Superior temporal gyrus (tissue), 1 donor: ENCODE measurements around the gene ZNF318.
"Not testable (repeated sequence)": the region's sequence is repeated elsewhere in the genome, so short reads cannot be mapped to it uniquely, and the experiment has no call there.

ENCODE experiments used
- DNase-seq: peaks from one replicate; pipeline ENCODE4 v3.0.0-alpha.2; 2016; ENCODE audit errors: extremely low spot score

Gene ZNF318, protein sequence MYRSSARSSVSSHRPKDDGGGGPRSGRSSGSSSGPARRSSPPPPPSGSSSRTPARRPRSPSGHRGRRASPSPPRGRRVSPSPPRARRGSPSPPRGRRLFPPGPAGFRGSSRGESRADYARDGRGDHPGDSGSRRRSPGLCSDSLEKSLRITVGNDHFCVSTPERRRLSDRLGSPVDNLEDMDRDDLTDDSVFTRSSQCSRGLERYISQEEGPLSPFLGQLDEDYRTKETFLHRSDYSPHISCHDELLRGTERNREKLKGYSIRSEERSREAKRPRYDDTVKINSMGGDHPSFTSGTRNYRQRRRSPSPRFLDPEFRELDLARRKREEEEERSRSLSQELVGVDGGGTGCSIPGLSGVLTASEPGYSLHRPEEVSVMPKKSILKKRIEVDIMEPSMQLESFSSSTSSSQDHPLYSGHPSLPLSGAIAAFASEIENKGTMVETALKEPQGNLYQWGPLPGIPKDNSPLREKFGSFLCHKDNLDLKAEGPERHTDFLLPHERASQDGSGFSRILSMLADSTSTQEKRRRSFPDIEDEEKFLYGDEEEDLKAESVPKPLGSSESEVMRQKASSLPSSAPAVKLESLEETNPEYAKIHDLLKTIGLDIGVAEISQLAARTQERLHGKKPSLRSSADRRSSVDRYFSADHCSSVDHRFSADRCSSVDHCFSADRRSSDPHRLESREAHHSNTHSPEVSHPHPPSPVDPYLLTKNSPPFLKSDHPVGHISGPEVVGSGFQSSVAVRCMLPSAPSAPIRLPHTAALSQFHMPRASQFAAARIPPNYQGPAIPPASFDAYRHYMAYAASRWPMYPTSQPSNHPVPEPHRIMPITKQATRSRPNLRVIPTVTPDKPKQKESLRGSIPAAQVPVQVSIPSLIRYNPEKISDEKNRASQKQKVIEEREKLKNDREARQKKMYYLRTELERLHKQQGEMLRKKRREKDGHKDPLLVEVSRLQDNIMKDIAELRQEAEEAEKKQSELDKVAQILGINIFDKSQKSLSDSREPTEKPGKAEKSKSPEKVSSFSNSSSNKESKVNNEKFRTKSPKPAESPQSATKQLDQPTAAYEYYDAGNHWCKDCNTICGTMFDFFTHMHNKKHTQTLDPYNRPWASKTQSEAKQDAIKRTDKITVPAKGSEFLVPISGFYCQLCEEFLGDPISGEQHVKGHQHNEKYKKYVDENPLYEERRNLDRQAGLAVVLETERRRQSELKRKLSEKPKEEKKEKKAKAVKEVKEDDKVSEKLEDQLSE (N-terminal part only)

DNA sequence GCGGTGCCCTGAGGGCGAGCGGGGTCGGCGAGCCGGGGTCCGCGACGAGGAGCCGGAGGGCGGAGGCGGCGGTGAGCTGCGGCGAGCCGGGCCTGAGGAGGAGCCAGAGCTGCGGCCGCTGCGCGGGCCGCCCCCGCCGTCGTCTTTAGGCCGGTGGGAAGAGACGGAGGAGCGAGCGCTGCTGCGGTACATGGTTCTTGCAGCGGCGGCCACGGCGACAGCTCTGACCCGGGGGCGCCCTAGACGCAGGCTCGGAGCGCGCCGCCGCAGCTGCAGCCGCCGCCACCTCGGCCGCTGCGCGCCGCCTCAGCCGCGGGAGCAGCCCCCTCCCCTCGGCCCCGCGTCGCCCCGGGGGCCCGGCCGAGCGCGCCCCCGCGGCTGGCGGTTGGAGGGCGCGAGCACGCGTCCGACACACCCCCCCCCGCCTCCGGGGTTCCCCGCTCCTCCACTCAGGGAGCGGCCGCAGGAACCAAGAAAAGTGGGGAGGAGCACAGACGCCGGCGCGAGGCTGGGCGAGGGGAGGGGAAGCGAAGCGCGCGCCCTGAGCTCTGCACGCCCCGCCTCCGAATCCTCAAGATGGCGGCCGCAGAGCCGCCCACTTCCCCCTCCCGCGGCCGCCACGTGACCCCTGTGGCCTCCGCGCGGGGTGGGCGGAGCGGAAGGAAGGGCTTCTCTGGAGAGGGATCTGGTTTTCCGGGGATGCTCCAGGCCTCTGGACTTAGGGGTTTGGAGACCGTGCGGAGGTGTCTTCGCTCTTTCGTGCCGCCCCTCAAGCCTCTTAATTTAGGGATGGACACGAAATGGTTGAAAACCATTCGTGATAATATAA is at the start of gene ZNF318:
Gene ZNF318 (minus strand): TSS at position 474 of the 829 bp plus-strand sequence. CDS start 282 bp downstream, at position 192.
- DNase-seq, result peak; percentile 98

DNA sequence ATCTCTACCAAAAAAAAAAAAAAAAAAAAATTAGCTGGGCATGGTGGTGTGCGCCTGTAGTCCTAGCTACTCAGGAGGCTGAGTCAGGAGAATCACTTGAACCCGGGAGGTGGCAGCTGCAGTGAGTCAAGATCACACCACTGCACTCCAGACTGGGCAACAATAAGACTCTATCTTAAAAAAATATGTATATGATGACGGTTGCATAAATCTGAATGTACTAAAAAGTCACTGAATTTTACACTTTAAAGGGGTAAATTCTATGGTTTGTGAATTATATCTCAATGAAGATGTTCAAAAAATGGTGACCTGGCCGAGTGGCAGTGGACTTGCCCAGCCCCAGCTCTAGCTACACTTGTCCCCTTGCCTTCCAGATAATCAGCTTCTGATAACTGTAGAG is 47.5 kb upstream of the ZNF318 start:
- DNase-seq, result no peak

DNA sequence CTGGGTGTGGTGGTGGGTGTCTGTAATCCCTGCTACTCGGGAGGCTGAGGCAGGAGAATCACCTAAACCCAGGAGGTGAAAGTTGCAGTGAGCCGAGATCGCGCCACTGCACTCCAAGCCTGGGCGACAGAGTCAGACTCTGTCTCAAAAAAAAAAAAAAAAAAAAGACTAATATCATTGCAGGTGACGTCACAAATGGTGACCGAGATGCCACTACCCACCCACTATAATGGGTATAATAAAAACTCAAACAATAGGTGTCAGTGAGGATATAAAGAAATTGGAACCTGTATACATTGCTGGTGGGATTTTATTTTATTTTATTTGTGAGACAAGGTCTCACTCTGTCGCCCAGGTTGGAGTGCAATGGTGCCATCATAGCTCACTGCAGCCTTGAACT is 45.8 kb upstream of the ZNF318 start:
- not testable (repeated sequence) for DNase-seq

DNA sequence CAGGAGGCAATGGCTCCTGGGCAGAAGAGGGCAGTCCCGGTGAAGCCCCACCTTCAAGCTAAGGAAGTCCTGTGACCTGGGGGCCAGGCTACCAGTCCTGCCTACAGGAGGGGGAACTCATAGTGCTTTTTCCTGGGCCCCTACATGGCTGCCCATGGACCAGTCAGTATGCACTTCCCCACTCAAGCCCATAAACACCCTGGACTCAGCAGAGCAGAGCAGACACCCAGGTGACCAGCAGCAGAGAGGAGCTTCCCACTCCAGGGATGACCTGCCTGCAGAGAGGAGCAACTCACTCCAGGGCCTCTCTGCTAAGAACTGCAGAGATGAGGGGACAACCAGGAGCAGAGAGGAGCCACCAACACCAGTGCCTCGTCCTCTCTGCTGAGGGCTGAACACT is 43.6 kb upstream of the ZNF318 start:
- DNase-seq, result no peak

DNA sequence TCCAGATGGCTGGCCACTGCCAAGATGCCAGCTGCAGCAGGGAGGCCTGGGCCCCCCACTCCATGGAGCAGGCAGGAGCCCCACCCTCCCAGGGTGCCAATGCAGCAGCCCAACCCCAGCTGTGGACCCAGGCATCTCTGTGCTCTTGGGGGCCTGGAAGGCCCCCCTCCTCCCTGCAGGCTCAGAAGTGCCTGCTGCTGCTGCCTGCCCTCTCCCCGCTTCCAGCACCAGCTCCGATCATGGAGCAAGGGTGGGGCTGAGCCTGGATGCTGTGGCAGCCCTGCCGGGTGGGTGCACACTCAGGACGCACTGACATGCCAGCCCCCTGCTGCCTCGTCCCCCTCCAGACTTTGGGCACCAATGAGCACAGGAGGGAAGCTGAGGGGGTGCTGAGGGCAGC is 43.1 kb upstream of the ZNF318 start:
- no peak for DNase-seq

DNA sequence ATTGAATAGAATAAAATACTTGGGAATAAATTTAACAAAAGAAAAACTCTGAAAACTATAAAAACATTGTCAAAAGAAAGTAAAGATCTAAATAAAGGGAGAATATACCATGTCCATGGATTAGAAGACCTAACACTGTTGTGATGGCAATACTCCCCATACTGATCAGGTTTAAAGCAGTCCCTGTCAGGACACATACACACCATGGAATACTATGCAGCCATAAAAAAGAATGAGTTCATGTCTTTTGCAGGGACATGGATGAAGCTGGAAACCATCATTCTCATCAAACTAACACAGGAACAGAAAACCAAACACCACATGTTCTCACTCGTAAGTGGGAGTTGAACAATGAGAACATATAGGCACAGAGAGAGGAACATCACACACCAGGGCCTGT is 41.3 kb upstream of the ZNF318 start:
- DNase-seq, result not testable (repeated sequence)

DNA sequence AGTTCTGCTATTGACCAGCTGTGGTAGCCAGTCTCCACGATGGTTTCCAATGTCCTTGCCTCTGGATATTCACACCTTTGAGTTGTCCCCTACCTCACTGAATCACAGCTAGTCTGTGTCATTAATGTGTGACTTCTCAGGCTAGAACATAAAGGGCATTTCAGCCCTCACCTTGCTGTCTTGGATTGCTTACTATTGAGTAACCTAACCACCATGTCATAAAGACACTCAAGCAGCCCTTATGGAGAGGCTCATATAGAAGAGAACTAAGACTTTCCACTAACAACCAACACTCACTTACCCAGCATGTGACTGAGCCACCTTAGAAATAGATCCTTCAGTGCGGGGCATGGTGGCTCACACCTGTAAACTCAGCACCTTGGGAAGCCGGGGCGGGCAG is 38.8 kb upstream of the ZNF318 start:
- no peak for DNase-seq

DNA sequence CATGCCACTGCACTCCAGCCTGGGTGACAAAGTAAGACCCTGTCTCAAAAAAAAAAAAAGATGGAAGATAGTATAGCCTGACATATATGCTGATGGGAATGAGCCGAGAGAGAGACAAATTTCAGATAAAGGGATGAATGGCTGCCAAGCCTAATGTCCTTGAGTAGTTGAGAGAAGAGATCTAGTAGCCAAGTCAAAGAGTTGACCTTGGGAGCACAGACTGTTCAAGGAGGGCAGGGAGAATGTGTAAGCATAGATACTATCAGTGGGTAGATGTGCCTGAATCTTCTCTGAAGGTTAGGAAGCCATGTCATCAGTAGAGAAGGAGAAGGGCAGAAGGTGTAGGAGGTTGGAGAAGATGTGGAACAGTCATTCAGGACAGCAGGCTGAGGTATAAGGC is 37.8 kb upstream of the ZNF318 start:
- DNase-seq, result no peak

DNA sequence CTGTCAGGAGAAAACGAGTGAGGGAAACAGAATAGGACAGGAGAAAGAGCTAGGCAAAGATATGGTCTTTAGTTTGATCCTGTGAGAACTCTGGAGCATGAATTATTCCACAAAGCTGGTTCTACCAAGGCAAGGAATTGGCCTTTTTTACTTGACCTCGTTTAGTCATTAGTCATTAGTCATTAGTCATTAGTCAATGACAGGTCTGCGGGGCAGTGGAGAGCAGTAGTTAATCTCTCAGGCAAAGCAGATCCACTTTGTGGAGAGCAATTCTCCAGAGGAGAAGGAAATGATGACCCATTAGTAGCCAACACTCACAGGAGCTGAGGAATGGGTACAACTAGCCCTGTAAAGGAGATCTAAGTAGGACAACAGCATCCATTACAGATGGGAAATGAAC is 35.9 kb upstream of the ZNF318 start:
- DNase-seq, result no peak

DNA sequence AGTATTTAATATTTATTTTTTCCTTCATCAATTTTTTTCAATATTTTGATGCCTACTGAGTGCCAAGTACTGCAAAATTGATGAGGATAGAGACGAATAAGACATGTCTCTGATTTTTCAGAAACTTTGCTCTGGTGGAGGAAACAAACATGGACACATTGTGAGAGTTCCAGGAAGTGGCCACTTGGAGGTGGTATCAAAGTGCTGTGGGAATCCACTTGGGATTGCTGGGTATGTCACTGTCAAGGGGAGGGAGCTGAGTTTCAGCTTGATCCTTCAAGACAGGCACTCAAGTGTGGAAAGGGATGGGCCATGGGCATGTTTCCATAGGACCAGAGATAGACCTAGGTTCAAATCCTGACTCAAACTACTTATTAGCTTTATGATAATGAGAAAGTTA is 33.4 kb upstream of the ZNF318 start:
- no peak for DNase-seq

DNA sequence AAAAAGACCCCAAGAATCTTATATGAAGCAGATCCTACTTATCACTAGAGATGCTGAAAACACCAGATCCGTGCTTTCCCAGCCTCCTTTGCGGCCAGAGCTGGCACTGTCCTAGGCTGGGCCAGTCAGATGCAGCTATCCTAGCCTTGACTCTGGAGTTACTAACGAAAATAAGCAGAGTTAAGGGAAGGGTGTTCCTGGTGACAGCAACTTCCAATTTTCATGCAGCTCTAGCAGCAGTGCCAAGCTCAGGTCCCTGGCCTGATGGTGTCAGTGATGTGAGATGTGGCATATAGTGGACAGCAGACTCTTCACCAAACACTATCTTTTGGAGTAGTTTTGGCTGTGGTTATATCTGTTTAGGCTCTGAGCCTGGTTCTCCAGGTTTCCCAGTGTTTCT is 32.3 kb upstream of the ZNF318 start:
- DNase-seq, result peak; percentile 19

DNA sequence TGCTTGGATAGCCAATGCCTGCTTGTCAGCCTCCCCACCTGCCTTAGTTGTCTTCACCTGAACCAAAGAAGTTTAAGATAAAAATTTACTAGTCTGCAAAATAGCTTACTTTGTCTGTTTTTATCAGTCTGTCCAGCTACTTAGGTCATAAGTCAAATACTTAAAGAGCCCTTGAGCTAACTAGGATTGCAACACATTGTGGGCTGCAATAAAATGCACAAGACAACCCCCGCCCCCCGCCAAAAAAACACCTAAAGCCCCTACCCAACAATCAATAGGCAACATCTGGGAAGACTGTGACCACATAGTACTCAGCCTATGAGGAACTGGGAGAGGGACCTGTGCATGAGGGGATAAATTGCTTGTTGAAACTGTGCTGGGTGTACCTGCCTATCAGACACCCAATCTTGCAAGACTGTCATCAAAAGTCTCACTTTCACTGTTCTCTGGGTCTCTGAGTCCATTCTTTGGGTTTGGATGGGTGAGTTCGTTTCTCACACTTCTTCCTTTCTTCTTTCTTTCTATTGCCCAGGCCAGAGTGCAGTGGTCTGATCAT is 30.6 kb upstream of the ZNF318 start:
- no peak for DNase-seq

DNA sequence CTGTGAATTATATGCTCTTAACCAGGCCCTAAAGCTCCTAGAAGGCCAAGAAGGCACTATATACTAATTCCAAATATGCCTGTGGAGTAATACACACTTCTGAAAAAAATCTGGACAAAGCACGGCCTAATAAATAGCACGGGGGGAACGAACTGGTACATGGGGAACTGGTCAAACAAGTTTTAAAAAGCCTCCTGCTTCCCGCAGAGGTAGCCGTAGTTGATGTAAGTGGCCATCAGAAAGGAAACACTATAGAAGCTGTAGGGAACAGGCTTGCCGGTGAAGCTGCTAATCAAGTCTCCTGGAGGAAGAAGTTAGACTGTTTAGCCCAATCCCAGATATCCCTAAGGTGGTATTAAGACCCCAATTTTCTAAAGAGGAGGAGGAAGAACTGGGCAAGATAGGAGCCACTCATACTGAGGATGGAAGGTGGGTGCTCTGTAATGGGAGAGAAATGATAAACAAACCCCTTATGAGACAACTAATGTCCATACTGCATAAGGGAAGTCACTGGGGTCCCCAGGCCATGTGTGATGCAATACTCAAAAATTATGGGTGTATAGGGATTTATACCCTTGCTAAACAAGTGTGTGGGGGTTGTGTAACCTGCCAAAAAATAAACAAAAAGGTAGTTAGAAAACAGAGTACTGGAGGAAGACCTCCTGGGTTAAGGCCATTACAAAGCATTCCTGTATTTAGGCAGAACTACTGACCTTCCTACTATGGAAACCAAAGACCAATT is 27.1 kb upstream of the ZNF318 start:
- DNase-seq, result no peak

DNA sequence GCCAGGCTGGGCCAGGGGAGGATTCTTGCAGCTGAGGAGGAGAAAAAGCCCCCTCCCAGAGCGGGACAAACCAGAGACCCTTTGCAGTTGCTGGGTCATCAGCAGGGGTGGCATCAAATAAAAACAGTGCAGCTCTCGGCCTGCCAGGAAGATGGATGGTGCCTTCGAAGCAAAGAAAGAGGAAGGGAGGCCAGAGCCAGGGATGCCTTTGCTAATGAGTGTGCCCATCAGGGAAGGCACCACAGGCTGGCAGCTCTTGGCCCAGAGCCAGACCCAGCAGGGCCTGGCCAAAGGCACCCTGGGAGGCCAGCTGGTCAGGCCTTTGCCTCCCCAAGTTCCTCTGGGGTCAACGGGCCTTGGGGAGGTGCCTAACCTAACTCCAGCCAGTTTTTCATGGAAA is 26.3 kb upstream of the ZNF318 start:
- no peak for DNase-seq

DNA sequence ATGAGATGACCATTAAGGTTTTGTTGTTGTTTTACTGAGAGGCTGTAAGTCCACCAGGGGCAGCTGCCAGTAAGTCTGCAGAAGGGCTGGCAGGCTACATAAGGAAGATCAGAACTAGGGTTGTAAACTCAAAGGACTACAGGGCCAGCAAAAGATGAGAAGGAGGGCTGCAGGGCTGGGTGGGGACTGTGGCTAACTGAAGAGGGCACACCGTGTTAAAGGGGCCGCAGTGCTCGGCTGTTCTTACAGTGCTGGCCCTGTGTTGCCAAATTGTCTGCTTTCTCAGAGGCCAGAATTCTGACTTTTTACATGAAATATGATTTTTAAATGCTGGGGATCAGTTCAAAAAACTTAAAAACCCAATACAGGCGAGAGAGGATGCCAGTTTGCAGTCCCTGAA is 25.5 kb upstream of the ZNF318 start:
- DNase-seq, result no peak

DNA sequence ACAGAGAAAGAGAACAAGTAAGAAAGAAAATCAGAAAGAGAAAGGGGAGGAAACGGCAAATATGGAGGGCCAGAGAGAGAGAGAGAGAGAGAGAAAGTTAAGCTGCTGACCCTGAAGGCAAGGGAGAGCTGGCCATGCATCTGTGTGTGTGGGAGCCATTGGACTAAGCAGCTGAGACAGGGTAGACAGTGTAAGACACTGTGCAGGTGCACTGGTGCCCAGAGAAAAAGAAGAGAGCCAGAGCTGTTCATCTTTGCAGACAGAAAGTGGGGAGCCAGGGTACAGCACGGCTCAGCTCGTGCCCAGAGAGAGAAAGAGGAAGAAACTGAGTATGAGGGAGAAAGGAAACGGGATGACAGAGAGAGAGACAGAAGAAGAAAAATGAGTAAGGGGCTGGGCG is 24.2 kb upstream of the ZNF318 start:
- DNase-seq, result no peak

DNA sequence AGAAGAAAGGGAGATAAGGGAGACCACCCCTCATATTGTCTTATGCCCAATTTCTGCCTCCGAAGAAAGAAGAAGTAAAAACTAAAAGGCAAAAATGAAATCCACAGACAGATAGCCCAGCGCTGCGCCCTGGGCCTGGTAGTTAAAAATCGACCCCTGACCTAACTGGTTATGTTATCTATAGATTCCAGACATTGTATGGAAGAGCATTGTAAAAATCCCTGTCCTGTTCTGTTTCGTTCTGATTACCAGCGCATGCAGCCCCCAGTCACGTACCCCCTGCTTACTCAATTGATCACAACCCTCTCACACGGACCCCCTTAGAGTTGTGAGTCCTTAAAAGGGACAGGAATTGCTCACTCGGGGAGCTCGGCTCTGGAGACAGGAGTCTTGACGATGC is 23.7 kb upstream of the ZNF318 start:
- not testable (repeated sequence) for DNase-seq

DNA sequence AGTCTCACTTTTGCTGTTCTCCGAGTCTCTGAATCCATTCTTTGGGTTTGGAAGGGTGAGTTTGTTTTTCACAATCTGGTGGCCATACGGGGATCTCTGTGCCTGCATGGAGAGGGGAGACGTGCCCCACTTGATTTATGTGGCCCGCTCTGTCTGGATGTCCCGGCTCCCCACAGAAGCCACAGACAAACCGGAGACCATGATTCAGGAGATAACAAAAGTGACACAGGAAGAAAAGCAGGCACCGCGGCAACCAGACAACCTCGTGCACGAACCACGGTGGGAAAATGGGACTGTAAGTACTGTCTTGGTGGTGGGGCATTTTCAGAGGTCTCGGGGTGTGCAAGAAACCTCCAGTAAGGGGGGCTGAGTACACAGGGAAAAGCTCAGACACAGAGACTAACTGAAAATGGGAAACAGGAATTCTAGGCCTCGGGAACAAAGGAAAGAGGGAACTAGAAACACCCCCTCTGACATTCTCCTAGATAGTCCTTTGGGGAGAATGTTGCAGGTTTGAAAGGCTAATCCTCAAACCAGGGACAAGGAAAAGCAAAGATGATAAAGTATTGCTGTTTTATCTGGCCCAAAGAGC is 22.1 kb upstream of the ZNF318 start:
- no peak for DNase-seq

DNA sequence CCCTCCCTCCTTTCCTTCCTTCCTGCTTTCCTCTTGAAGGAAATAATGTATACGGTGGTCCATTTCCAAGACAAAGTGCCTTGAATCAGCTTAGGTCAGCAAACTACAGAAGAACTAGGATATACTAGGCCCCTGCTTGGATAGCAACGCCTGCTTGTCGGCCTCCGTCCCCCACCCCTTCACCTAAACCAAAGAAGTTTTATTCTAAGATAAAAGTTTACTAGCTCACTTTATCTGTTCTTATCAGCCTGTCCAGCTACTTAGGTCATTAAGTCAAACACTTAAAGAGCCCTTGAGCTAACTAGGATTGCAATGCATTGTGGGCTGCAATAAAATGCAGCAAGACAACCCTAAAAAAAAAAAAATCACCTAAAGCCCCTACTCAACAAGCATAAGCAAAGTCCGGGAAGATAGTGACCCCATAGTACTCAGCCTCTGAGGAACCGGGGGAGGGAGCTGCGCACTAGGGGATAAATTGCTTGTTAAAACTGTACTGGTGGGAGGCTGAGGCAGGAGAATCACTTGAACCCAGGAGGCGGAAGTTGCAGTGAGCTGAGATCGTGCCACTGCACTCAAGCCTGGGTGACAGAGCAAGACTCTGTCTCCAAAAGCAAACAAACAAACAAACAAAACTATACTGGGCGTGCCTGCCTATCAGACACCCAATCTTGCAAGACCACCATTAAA is 21.4 kb upstream of the ZNF318 start:
- not testable (repeated sequence) for DNase-seq
